HG02840 (cell line): ENCODE results near the gene CDCA7.
"Not testable (repeated sequence)": the region's sequence is repeated elsewhere in the genome, so short reads cannot be mapped to it uniquely, and the experiment has no call there.

Source experiments
- ATAC-seq: cut with Tn5 transposase; IDR thresholded peaks from one replicate; pipeline ENCODE4 v1.9.1; 2021; ENCODE audit warnings: mild to moderate bottlenecking, moderate library complexity, moderate number of reproducible peaks; ENCODE audit not compliant: unreplicated experiment, low FRiP score

The CDCA7 gene

GRCh38 chr2:173400760-173401159, 46.1 kb downstream of the CDCA7 start:
- ATAC-seq = no peak

GRCh38 chr2:173401716-173402326, 47.1 kb downstream of the CDCA7 start:
- ATAC-seq = no peak

GRCh38 chr2:173402405-173402974, 47.8 kb downstream of the CDCA7 start:
- ATAC-seq = no peak

- ATAC-seq = no peak
Observed at GRCh38 chr2:173404841-173405750, 50.4 kb downstream of the CDCA7 start.

- no peak for ATAC-seq
Observed at GRCh38 chr2:173407176-173407575, 52.5 kb downstream of the CDCA7 start.

- ATAC-seq = no peak
Observed at GRCh38 chr2:173407646-173408045, 53.0 kb downstream of the CDCA7 start.

GRCh38 chr2:173410579-173410978, 55.9 kb downstream of the CDCA7 start:
- ATAC-seq = no peak

GRCh38 chr2:173412628-173413027, 58.0 kb downstream of the CDCA7 start:
- no peak for ATAC-seq

- no peak for ATAC-seq
Observed at GRCh38 chr2:173414823-173415322, 60.2 kb downstream of the CDCA7 start.

- ATAC-seq = no peak
Observed at GRCh38 chr2:173415431-173416381, 61.0 kb downstream of the CDCA7 start.

GRCh38 chr2:173416415-173417152, 61.9 kb downstream of the CDCA7 start:
- not testable (repeated sequence) for ATAC-seq

- no peak for ATAC-seq
Observed at GRCh38 chr2:173417341-173417740, 62.7 kb downstream of the CDCA7 start.

GRCh38 chr2:173417802-173418201, 63.1 kb downstream of the CDCA7 start:
- ATAC-seq = no peak
